Activated CD4-positive, alpha-beta T cell treated with anti-CD3 and anti-CD28 coated beads, Interleukin-2, amount 10 ng/mL, durations not matched to agents 24 days and 14 days (primary cell): ENCODE data around the gene PDZD8. TPM values are rescaled to one million over a fixed set of nuclear protein-coding genes. Genes with fewer than 3 reads are reported as not detected.

ENCODE experiments used
- DNase-seq: peaks from one replicate; pipeline ENCODE4 v3.0.0; 2022
- H3K27ac Mint-ChIP-seq: one replicate; pipeline ENCODE4 v1.8.0; 2022; ENCODE audit warnings: mild to moderate bottlenecking, mixed read lengths
- H3K27me3 Mint-ChIP-seq: one replicate; pipeline ENCODE4 v1.8.0; 2022; ENCODE audit warnings: mixed read lengths
- H3K36me3 Mint-ChIP-seq: one replicate; pipeline ENCODE4 v1.8.0; 2022; ENCODE audit warnings: low read depth, mild to moderate bottlenecking, mixed read lengths
- H3K4me1 Mint-ChIP-seq: one replicate; pipeline ENCODE4 v1.8.0; 2021; ENCODE audit warnings: mixed read lengths
- H3K4me3 Mint-ChIP-seq: one replicate; pipeline ENCODE4 v1.8.0; 2022; ENCODE audit warnings: mild to moderate bottlenecking, moderate library complexity, mixed read lengths
- H3K9me3 Mint-ChIP-seq: one replicate; pipeline ENCODE4 v1.8.0; 2021; ENCODE audit warnings: mixed read lengths
- intact Hi-C: fragments of 100-400 bp; cut with micrococcal nuclease; formaldehyde crosslinking; loops from one replicate; pipeline ENCODE4 v1.15.1; 2023
- total RNA-seq: library from RNA; stranded (reverse); gene quantifications from 2 replicates; pipeline ENCODE4 v1.2.3, GENCODE V29; 2022

PDZD8 gene, protein sequence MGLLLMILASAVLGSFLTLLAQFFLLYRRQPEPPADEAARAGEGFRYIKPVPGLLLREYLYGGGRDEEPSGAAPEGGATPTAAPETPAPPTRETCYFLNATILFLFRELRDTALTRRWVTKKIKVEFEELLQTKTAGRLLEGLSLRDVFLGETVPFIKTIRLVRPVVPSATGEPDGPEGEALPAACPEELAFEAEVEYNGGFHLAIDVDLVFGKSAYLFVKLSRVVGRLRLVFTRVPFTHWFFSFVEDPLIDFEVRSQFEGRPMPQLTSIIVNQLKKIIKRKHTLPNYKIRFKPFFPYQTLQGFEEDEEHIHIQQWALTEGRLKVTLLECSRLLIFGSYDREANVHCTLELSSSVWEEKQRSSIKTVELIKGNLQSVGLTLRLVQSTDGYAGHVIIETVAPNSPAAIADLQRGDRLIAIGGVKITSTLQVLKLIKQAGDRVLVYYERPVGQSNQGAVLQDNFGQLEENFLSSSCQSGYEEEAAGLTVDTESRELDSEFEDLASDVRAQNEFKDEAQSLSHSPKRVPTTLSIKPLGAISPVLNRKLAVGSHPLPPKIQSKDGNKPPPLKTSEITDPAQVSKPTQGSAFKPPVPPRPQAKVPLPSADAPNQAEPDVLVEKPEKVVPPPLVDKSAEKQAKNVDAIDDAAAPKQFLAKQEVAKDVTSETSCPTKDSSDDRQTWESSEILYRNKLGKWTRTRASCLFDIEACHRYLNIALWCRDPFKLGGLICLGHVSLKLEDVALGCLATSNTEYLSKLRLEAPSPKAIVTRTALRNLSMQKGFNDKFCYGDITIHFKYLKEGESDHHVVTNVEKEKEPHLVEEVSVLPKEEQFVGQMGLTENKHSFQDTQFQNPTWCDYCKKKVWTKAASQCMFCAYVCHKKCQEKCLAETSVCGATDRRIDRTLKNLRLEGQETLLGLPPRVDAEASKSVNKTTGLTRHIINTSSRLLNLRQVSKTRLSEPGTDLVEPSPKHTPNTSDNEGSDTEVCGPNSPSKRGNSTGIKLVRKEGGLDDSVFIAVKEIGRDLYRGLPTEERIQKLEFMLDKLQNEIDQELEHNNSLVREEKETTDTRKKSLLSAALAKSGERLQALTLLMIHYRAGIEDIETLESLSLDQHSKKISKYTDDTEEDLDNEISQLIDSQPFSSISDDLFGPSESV
- total RNA-seq = 23.3 and 23.5 TPM in 2 replicates

DNA sequence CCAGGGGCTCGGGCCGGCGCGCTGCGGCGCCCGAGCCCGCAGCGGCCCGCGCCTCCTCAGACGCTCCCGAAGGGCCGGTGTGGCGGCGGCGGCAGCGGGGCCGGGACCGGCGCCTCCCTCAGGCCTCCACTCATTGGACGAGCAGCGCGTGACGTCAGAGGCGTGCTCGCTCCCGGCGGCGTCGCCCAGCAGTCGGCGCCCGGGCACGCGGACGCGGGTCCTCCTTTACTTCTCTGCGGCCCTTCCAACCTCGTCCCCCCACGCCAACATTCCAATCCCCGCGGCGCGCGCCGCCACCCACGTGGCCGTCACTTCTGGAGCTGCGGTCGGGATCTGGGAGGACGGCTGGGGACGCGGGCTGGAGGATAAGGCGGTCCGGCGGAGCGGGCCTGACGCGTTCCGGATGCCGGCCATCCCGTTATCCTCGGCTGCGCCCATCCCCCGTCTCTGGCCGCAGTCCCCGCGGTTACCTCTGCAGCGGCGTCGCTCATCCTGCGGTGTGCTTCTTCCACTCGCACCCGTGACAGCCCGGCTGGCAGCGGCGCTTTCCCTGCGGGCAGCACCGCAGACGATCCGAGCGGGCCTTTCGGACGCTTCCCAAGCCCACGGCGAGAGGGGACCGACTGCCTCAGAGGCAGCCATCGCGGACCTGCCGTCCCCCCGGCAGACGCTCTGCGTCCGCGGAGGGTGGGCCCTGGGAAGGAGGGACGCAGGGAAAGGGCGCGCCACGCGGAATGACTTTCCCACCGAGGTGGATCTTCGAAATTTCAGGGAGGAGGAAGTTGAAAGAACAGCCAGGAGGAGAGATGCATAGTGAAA is at the start of gene PDZD8:
PDZD8 (minus strand) TSS at position 81 of the 819 bp plus-strand sequence. CDS start 213 bp downstream, outside the sequence.
- Mint-ChIP-seq H3K36me3 (peaks cover 6% of the 10 kb centered on the region), H3K4me1 (peaks cover 15% of the 10 kb centered on the region), H3K9me3 (no peaks in the 10 kb centered on the region), H3K27me3 (peaks cover 36% of the 10 kb centered on the region), H3K27ac (peak within 1 kb of the TSS; percentile 87), H3K4me3 (peak within 1 kb of the TSS; percentile 94)
- intact Hi-C loops = loop anchor here (2.0 to 10.0 kb wide), 4 partner anchors 158 to 969 kb away; partner anchors contain the start of genes FAM204A and RAB11FIP2
- DNase-seq = peak; percentile 98

DNA sequence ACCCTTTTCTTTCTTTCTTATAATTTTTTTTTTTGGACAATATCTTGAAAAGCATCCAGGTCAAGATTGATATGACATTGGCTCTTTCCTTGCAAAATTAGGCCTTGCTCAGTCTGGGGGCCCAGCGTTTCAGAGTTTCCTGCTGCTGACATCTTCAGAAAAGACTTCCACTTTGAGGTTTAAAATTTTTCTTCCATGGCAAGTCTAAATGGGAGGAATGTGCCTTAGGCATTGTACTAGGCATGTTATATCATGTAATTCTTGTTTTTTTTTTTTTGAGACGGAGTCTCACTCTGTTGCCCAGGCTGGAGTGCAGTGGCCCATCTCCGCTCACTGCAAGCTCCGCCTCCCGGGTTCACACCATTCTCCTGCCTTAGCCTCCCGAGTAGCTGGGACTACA is 48.9 kb upstream of the PDZD8 start:
- Mint-ChIP-seq H3K4me3 (no peak overlapping the region), H3K36me3 (no peaks in the 10 kb centered on the region), H3K4me1 (peaks cover 2% of the 10 kb centered on the region), H3K9me3 (no peaks in the 10 kb centered on the region), H3K27me3 (no peaks in the 10 kb centered on the region), H3K27ac (no peak overlapping the region)
- intact Hi-C loops = no loop called here
- no peak for DNase-seq

DNA sequence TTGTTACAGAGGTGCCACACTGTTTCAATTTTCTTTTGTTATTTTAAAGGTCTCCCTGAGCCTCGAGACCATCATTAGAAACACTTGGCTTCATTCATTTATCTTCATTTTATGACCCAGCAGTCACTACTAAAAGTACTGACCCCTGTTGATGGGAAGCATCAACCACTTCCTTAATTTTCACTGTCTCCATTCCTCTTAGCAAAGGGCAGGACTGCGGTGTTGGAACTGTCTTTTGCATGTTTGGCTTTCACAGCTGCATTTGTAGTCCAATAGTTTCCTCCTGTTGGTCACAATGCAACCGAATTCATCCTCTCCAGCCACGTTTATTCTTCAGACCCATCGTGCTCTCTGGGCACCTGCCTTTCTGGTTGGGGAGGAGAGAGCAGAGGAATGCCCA is 46.7 kb upstream of the PDZD8 start:
- Mint-ChIP-seq H3K9me3 (no peaks in the 10 kb centered on the region), H3K27me3 (peaks cover 2% of the 10 kb centered on the region), H3K4me3 (no peak overlapping the region), H3K27ac (no peak overlapping the region), H3K36me3 (no peaks in the 10 kb centered on the region), H3K4me1 (peaks cover 2% of the 10 kb centered on the region)
- DNase-seq = no peak
- intact Hi-C loops = no loop called here

DNA sequence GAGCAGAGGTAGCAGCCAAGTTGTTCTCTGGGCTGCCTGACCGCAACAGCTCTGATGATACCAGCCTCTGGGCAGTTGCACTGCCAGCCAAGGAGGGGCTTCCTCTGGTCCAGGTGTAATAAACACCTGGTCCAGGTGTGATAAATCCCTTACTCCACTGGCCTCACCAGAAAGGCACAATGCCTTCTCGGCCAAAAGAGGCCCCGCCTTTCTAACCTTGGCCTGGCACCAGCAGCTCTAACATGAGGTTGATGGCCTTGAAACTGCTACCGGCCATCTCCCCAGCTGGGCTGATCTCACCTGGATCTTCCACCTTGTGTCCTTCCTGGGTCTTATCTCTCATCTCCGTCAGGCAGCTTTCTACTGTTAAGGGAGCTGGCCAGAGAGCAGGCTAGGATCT is 45.5 kb upstream of the PDZD8 start:
- no peak overlapping the region for H3K27ac Mint-ChIP-seq
- intact Hi-C loops = no loop called here
- no peak for DNase-seq
- no peaks in the 10 kb centered on the region for H3K36me3 Mint-ChIP-seq
- H3K9me3 Mint-ChIP-seq = no peaks in the 10 kb centered on the region
- peaks cover 3% of the 10 kb centered on the region for H3K27me3 Mint-ChIP-seq
- H3K4me1 Mint-ChIP-seq = no peaks in the 10 kb centered on the region
- no peak overlapping the region for H3K4me3 Mint-ChIP-seq

DNA sequence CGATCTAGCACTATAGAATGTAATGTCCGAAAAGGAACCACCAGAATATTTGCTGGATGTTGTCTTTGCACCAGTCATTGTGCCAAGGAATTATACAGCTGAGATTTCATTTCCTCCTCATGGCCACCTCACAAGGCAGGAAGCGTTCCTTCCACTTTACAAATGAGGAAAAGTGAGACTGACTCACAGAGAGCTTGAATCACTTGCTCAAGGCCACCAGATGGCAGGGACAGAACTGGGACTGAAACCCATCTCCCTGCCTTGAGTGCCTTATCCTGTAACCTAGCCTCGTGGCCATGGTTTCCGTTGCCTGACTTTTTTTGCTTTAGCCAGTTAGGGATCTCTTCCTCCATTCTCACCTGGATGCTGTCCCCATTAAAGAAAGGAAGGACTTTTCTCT is 44.7 kb upstream of the PDZD8 start:
- Mint-ChIP-seq H3K27me3 (peaks cover 3% of the 10 kb centered on the region), H3K4me1 (no peaks in the 10 kb centered on the region), H3K9me3 (no peaks in the 10 kb centered on the region), H3K36me3 (no peaks in the 10 kb centered on the region), H3K4me3 (no peak overlapping the region), H3K27ac (no peak overlapping the region)
- intact Hi-C loops = no loop called here
- no peak for DNase-seq

DNA sequence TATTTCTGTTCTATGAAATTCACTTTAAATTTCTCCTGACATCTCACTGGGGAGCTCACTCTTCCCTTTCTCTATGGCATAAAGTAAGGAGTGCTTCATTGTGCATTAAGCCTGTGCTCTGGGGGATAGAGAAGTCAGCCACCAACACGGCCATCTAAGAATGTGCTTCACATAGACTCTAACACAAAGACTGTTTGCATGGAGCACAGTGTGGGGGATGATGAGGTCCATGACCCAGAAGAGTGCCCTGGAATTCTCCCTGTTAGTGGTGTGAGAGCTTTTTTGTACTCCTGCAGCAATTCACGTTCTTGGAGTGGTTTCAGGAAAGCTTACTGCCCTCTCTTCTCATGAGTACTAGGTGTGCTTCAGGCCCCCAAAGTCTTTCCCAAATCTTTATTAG is 43.9 kb upstream of the PDZD8 start:
- H3K36me3 Mint-ChIP-seq = no peaks in the 10 kb centered on the region
- intact Hi-C loops = no loop called here
- H3K4me3 Mint-ChIP-seq = no peak overlapping the region
- DNase-seq = no peak
- H3K27ac Mint-ChIP-seq = no peak overlapping the region
- peaks cover 3% of the 10 kb centered on the region for H3K27me3 Mint-ChIP-seq
- H3K9me3 Mint-ChIP-seq = no peaks in the 10 kb centered on the region
- no peaks in the 10 kb centered on the region for H3K4me1 Mint-ChIP-seq

DNA sequence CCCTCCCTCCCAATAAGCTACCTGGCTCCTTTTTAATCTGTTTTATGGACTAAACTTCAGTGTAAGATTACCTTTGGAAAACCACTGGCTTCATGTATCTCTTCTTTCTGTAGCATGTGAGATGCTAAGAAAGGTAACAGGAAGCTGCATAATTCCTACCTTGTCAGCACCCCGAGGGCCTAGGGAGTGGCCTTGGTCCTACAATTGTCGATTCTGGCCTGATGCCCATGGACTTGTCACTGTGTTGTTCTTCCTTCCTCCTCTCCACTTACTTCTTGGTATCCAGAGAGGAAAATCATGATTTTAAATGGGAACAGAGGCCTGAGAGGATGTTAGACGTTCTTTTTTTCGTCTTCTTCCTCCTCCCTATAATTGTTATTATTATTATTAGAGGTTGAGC is 42.9 kb upstream of the PDZD8 start:
- intact Hi-C loops = no loop called here
- no peak for DNase-seq
- Mint-ChIP-seq H3K36me3 (no peaks in the 10 kb centered on the region), H3K4me3 (no peak overlapping the region), H3K27me3 (peaks cover 3% of the 10 kb centered on the region), H3K9me3 (no peaks in the 10 kb centered on the region), H3K4me1 (no peaks in the 10 kb centered on the region), H3K27ac (no peak overlapping the region)

DNA sequence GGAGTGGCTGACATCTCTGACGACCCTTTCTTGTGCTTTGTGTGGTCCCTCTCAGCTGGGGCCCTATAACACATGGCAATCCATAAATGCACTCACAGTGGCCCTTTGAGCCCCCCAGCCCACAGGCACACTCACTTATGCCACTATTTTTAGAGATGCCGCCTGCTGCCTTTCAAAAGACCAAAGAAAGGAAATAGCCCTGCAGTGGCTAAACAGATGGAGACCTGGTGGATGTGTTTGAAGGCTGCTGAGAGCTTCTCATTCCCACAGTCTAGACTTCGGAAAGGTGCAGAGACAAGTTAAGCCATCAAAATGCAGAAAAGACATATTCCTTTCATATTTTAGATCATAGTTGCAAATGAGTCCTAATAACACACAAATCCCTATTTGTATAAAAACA is 42.0 kb upstream of the PDZD8 start:
- Mint-ChIP-seq H3K27ac (no peak overlapping the region), H3K36me3 (no peaks in the 10 kb centered on the region), H3K27me3 (peaks cover 11% of the 10 kb centered on the region), H3K9me3 (no peaks in the 10 kb centered on the region), H3K4me3 (no peak overlapping the region), H3K4me1 (no peaks in the 10 kb centered on the region)
- no peak for DNase-seq
- intact Hi-C loops = no loop called here

DNA sequence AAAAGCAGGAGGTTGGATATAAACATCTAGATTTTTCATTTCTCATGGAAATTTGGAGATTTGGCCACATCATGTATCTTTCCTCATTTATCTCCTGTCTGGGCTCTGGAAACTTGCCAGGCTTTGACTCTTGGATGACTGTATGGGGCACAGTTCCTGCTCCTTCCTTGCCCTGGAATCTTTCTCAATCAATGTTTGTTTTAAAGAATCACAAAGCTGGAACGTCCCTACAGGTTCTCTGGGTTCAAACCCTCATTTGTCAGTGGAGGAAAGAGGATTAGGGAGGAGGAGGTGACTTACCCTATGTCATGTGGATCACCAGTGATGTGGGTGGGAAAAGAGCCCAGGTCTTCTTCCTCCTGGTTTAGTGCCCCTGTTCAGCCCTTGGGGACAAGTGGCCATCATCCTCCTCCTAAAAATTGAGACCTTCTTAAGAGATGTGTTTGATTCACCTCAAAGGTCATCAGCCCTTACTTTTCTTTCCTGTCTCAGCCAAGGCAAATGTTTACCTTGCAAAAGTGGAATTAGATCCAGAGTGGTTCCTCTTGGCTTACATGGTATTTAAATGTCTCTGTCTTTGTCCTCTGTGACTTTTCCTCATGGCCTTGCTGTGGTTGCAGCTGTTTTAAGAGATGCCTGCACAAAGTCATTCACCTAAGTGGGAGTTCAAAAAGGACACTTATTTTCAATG is 38.8 kb upstream of the PDZD8 start:
- no peaks in the 10 kb centered on the region for H3K9me3 Mint-ChIP-seq

DNA sequence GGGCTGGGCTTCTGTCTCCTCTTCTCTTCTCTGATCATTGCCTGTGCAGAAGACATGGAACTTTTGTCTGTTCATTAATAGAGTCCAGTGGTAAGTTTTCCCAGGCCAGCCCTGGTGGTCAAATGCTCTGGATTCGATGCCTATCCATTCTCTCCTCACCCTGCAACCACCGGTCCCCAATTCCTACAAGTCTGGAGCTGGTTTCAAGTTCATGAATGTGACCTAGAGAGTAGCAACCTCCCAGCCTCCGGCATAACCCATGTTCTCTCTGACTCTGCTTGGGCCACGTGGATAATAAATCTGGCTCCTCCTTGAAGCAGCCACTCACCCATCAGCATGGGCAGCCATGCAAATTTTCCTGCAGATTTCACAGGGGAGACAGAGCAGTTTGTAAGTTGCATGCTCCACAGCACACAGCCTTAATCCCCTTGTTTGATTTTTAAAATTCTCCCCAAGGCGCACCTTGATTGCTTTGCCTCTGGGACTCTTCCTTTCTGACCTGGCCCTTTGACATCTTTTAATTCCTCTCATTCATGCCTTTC is 37.3 kb upstream of the PDZD8 start:
- no peak overlapping the region for H3K27ac Mint-ChIP-seq
- intact Hi-C loops = no loop called here
- no peaks in the 10 kb centered on the region for H3K4me1 Mint-ChIP-seq
- no peak overlapping the region for H3K4me3 Mint-ChIP-seq
- no peaks in the 10 kb centered on the region for H3K9me3 Mint-ChIP-seq
- no peak for DNase-seq
- no peaks in the 10 kb centered on the region for H3K36me3 Mint-ChIP-seq
- H3K27me3 Mint-ChIP-seq = peaks cover 25% of the 10 kb centered on the region

More for the DNA sequence above, 38.8 kb upstream of the PDZD8 start:
- DNase-seq = no peak
- peaks cover 23% of the 10 kb centered on the region for H3K27me3 Mint-ChIP-seq
- intact Hi-C loops = no loop called here
- no peaks in the 10 kb centered on the region for H3K4me1 Mint-ChIP-seq
- H3K4me3 Mint-ChIP-seq = no peak overlapping the region
- H3K27ac Mint-ChIP-seq = no peak overlapping the region
- no peaks in the 10 kb centered on the region for H3K36me3 Mint-ChIP-seq

DNA sequence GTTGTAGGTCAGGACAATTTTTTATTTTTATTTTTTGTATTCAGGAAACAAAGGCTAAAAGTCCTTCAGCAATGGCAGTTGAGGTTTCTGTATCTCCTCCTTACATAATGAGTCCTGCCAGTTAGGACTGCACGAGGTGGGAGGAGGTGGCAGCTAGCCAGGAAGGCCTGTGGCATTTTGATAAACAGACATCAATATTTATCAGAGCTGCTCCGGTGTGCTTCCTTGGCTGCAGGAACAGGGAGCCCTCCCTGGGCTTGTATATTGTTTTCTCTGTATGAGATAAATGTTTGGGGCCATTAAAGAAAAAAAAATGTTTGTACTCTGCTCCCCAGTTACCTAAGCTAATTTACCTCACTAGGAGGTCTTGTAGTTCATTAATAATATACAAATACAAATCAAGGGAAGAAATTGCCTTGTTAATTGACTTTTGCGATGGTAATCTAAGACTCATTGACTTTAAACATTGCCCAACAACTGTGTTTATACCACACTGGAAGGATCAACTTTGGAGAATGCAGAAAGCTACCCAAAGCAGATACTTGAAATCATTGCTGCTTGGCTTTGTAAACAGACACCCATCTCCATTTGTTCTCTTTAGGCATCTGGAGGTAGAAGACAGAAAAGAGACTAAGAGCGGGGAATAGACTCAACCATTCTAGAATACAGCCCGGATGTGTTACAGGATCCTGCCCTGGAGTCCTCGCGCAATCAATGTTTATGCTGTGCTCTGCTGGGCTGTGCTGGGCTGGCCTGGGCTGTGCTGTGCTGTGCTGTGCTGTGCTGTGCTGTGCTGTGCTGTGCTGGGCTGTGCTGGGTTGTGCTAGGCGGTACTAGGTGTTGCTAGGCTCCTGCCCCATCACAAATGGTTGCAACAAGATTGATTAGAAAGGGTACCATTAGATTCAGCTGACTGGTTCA is 36.5 kb upstream of the PDZD8 start:
- intact Hi-C loops = no loop called here
- H3K9me3 Mint-ChIP-seq = no peaks in the 10 kb centered on the region
- peaks cover 22% of the 10 kb centered on the region for H3K27me3 Mint-ChIP-seq
- no peak overlapping the region for H3K27ac Mint-ChIP-seq
- H3K36me3 Mint-ChIP-seq = no peaks in the 10 kb centered on the region
- no peak for DNase-seq
- H3K4me1 Mint-ChIP-seq = no peaks in the 10 kb centered on the region
- no peak overlapping the region for H3K4me3 Mint-ChIP-seq

DNA sequence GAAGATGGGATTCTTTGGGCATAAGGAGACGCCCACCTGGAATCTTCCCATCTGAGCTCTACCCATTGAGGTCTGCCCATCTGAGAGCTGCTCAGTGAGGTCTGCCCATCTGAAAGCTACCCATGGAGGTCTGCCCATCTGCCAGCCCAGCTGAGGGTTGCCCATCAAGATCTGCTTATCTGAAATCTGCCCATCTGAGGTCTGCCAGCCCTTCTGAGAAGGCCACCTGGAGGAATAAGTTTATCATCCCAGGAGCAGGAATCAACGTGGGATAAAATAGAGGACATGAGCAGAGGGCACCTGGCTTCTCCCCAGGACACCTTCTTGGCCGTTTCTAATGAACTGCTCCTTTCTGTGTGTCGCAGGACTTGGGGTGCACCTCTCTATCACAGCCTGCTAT is 35.3 kb upstream of the PDZD8 start:
- Mint-ChIP-seq H3K27me3 (peaks cover 22% of the 10 kb centered on the region), H3K9me3 (no peaks in the 10 kb centered on the region), H3K4me3 (no peak overlapping the region), H3K4me1 (no peaks in the 10 kb centered on the region), H3K27ac (no peak overlapping the region), H3K36me3 (no peaks in the 10 kb centered on the region)
- intact Hi-C loops = no loop called here
- no peak for DNase-seq
